GM23338 (cell line): ENCODE data around the gene ZER1.

Experiments
- CTCF ChIP-seq, 2 experiments: fragments of 200-600 bp in 1 of 2; sonication (generic) in 1 of 2; conservative IDR thresholded peaks; 2 replicates each; pipeline versions ENCODE4 v1.5.1 to v1.6.1; 2016 to 2017; ENCODE audit warnings: antibody characterized with exemption in 2 of 2, low read depth in 2 of 2, mild to moderate bottlenecking in 2 of 2, moderate library complexity in 1 of 2
- EZH2 ChIP-seq: fragments of 200-600 bp; sonication (generic); IDR thresholded peaks from one replicate; pipeline ENCODE4 v1.8.0; 2017; ENCODE audit warnings: antibody characterized with exemption, mild to moderate bottlenecking, low read depth; ENCODE audit not compliant: unreplicated experiment
- EZH2phosphoT487 ChIP-seq: fragments of 200-600 bp; sonication (generic); IDR thresholded peaks from one replicate; pipeline ENCODE4 v1.8.1; 2018; ENCODE audit warnings: antibody characterized with exemption; ENCODE audit not compliant: unreplicated experiment
- JUNB ChIP-seq: IDR thresholded peaks from one replicate; pipeline ENCODE4 v1.6.1; 2016; ENCODE audit warnings: antibody characterized with exemption; ENCODE audit not compliant: unreplicated experiment
- ZNF331 ChIP-seq: fragments of 250-450 bp; sonication (Bioruptor Pico); IDR thresholded peaks from 2 replicates; pipeline ENCODE4 v1.5.0; 2020; ENCODE audit warnings: low read depth, mild to moderate bottlenecking, moderate library complexity
- TF ChIP-seq, protein P1 (sequence below): IDR thresholded peaks from one replicate; pipeline ENCODE4 v1.6.1; 2018; ENCODE audit warnings: antibody characterized with exemption; ENCODE audit not compliant: unreplicated experiment
- TF ChIP-seq, protein P2 (sequence below): IDR thresholded peaks from 2 replicates; pipeline ENCODE4 v1.6.1; 2016; ENCODE audit warnings: antibody characterized with exemption

GRCh38 chr9:128768606-128769005 lies 3.1 kb downstream of the ZER1 start:
- TF ChIP-seq CTCF (conservative IDR thresholded peaks at IDR 0.05; ENCODE audit: low read depth in 2 of 2): no peak
- TF ChIP-seq EZH2: no peak
- TF ChIP-seq EZH2phosphoT487: no peak
- TF ChIP-seq, protein P1, sequence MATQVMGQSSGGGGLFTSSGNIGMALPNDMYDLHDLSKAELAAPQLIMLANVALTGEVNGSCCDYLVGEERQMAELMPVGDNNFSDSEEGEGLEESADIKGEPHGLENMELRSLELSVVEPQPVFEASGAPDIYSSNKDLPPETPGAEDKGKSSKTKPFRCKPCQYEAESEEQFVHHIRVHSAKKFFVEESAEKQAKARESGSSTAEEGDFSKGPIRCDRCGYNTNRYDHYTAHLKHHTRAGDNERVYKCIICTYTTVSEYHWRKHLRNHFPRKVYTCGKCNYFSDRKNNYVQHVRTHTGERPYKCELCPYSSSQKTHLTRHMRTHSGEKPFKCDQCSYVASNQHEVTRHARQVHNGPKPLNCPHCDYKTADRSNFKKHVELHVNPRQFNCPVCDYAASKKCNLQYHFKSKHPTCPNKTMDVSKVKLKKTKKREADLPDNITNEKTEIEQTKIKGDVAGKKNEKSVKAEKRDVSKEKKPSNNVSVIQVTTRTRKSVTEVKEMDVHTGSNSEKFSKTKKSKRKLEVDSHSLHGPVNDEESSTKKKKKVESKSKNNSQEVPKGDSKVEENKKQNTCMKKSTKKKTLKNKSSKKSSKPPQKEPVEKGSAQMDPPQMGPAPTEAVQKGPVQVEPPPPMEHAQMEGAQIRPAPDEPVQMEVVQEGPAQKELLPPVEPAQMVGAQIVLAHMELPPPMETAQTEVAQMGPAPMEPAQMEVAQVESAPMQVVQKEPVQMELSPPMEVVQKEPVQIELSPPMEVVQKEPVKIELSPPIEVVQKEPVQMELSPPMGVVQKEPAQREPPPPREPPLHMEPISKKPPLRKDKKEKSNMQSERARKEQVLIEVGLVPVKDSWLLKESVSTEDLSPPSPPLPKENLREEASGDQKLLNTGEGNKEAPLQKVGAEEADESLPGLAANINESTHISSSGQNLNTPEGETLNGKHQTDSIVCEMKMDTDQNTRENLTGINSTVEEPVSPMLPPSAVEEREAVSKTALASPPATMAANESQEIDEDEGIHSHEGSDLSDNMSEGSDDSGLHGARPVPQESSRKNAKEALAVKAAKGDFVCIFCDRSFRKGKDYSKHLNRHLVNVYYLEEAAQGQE: no peak
- TF ChIP-seq, protein P2, sequence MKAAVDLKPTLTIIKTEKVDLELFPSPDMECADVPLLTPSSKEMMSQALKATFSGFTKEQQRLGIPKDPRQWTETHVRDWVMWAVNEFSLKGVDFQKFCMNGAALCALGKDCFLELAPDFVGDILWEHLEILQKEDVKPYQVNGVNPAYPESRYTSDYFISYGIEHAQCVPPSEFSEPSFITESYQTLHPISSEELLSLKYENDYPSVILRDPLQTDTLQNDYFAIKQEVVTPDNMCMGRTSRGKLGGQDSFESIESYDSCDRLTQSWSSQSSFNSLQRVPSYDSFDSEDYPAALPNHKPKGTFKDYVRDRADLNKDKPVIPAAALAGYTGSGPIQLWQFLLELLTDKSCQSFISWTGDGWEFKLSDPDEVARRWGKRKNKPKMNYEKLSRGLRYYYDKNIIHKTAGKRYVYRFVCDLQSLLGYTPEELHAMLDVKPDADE: no peak
- TF ChIP-seq JUNB: no peak
- TF ChIP-seq ZNF331: no peak
